NCI-H345 treated with DMSO at 0.1 percent for 48 hours (cell line): ENCODE data around the gene ETV7.

Source experiments
- DNase-seq: peaks from one replicate; lab custom pipeline; 2025; ENCODE audit not compliant: unreplicated experiment; lab: John Stamatoyannopoulos, UW

Gene ETV7

DNA sequence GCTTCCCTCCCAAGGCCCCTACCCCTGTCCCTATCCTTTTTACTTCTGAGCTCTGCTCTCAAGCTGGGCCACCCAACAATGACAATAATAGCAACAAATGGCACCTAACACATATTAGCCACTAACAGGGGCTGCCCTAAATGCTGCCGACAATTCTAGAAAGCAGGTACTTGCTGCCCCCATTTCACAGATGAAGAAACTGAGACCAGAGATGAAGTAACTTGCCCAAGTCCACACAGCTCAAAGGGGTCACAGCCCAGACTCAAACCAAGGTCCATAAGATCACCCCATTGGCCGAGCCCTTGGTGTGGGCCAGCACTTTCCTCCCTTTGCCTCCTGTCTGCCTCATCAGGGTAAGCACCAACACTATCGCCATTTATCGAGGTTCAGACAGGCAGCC, 62.8 kb downstream of the ETV7 start:
- no peak for DNase-seq

DNA sequence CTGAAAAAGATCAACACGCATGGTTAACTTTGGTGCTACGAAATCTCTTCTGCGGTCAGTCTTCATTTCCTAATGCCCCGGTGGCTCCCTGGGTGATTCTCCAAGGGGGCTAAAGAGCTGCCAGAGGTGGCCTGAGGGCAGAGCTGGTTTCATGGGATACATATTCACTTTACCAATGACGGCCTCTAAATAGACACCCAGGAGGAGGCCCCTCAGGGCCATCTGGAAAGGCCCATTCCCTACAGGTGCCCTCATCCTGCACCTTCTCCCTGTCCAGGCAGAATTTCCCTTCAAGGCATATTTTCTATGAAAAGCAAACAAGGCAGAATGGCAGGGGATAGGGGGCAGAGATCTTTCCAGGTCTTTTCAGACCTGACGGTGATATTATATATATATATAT, 63.3 kb downstream of the ETV7 start:
- DNase-seq = no peak

DNA sequence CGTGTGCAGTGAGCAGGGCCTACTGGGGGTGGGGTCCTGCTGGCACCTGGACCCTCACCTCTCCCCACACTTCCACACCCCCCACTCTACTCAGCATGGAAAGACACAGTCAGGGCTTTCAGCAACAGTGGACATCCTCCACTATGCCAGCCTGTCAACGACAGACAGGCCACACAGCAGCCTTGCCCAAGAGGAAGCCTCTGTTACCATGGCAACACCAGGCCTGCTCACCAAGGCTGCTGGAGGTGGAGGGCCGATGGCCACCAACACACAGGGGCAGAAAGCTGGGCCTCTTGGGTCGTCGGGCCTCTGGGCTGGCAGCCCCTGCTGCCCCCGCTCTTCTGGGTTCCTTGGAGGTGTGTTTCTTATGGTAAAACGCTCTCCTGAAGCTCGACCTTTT, 64.4 kb downstream of the ETV7 start:
- DNase-seq = no peak

DNA sequence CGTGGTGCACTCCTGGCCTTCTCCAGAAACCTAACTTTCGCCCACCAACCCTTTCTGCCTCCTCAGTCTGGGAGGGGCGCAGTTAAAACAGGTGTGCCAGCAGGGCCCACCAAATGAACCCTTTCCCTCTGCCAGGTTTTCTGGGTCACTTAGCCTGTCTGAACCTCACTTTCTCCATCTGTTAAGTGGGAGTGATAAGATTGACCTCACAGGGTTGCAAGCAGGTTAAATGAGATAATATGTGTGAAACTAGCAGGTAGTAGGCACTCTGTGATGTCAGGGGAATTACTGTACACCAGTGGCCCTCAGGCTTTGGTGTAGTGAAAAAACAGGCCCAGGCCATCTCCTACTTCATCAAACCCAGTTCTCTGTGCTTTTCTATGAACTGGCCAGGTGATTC, 64.9 kb downstream of the ETV7 start:
- no peak for DNase-seq

DNA sequence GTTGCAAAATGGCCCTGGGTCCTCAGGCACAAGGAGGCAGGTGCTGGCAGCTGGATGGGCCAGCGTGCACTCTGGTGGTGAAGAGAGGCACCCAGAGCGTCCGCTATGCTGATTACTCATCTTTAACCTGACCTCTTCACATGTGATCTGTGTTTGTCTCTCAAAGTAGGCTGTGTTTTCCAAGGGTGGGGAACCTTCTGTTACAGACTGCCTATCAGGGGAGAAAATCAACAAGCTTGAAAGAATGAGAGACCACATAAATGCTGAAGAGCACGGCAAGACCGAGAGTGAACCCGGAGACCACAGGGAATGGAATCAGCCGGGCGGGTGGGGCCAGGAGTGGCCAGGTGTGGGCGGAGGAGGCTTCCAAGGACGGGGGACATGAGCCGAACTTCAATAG, 67.0 kb downstream of the ETV7 start:
- DNase-seq = no peak

DNA sequence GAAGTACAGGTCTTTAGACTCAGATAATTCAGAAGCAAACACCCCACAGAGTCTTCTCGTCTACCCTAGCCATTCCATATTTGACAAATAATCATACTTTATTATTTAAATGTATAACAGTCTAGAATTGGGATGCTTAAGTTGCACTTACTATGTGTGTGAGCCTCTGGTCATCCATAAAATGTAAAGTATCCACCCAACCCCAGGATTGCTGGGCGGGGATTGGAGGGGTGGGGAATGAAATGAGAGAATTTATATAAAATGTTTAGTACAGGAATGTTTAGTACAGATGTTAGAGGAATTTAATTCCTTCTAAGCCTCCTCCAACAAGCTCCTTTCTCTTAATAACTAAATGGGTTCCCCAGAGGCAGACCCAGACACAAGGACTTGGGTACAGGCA, 67.6 kb downstream of the ETV7 start:
- DNase-seq = no peak

DNA sequence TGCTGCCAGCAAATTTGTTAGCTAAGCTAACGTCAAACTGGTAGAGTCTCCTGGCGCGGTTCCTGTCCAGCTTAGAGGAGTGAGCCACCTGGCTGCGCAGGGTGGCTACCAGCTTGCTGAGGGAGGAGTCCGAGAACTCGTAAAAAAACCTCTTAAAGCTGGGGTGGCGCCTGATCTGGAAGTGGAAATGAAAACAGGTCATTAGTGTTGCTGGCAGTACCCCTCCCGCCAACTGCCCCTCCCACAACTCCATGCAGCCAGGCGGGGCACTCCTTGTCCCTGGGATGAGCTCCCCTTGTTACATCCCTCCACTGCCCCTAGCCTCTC, 68.1 kb downstream of the ETV7 start:
- peak; percentile 16 for DNase-seq

DNA sequence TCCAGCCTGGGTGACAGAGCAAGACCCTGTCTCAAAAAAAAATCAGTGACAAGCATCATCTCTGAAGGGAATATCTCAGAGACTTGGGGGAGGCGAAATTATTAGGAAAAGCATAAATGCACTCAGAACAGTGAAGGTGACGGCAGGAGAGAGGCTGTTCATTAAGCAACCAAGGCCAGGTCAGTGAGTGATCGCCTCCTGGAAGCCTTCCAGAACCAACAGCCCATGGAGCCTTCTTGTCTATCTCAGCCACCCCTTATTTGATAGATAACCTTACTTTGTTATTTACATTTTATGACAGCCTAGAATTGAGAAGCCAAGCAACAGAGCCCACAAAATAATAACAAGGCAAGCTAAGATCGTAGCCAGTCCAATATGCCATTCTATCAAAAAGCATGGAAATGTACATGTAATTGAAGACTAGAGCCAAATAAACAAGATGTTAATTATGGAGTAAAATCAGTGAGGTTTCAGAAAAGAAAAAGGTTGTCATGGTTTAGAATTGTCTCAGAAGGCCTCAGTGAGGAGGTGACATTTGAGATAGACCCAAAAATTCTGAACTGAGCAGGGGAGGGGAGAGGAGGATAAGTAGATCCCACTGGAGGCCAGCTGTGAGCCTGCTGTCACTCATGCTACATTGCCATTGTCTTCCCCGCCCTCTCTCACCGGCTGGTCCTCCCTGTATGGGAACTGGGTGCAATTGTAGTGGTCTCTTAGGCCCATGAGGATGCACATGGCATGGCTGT, 68.6 kb downstream of the ETV7 start:
- no peak for DNase-seq

DNA sequence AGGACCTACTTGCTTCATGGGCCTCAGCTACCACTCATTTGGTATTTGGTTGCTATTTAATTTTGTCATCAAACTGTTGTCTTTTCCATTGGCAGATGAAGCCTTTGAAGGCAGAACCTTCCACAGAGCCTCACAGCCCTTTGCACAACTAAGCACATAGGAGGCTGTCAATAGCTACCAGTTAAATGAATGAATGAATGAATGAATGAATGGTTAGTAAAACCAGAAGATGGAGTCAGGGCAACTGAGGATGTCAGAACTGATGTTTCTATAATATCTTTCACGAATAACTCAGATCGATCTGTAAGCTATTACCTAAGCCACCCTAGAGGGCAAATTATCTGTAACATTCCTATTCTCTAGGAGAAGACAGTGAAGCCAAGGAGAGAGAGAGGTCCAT, 69.8 kb downstream of the ETV7 start:
- DNase-seq = no peak
